HG03045 (cell line): Measurements from ENCODE around the gene ABCB1.
A peak's percentile ranks its signal among the peaks of the same experiment; 100 is the strongest.

ENCODE experiments used
- ATAC-seq: cut with Tn5 transposase; IDR thresholded peaks from one replicate; pipeline ENCODE4 v1.9.1; 2021; ENCODE audit warnings: mild to moderate bottlenecking, moderate library complexity; ENCODE audit not compliant: unreplicated experiment

Gene ABCB1

GRCh38 chr7:87517136-87517815 lies 83.4 kb downstream of the ABCB1 start:
- no peak for ATAC-seq

- no peak for ATAC-seq
These were observed 86.8 kb downstream of the ABCB1 start for GRCh38 chr7:87513735-87514335.

GRCh38 chr7:87512906-87513305 lies 87.8 kb downstream of the ABCB1 start:
- no peak for ATAC-seq

- ATAC-seq: no peak
These were observed 89.2 kb downstream of the ABCB1 start for GRCh38 chr7:87511510-87511909.

- ATAC-seq: no peak
These were observed 90.2 kb downstream of the ABCB1 start for GRCh38 chr7:87510411-87510875.

- no peak for ATAC-seq
These were observed 93.2 kb downstream of the ABCB1 start for GRCh38 chr7:87507446-87507845.

- ATAC-seq: no peak
These were observed 94.2 kb downstream of the ABCB1 start for GRCh38 chr7:87506246-87507180.

- peak; percentile 61 for ATAC-seq
These were observed 95.0 kb downstream of the ABCB1 start for GRCh38 chr7:87505557-87506245.

GRCh38 chr7:87505122-87505521 lies 95.6 kb downstream of the ABCB1 start:
- no peak for ATAC-seq

- ATAC-seq: no peak
These were observed 101.2 kb downstream of the ABCB1 start for GRCh38 chr7:87499494-87499893.

GRCh38 chr7:87498893-87499292 lies 101.8 kb downstream of the ABCB1 start:
- ATAC-seq: no peak

GRCh38 chr7:87497482-87497881 lies 103.2 kb downstream of the ABCB1 start:
- no peak for ATAC-seq

- no peak for ATAC-seq
These were observed 105.3 kb downstream of the ABCB1 start for GRCh38 chr7:87495366-87495765.

GRCh38 chr7:87494454-87494853 lies 106.2 kb downstream of the ABCB1 start:
- ATAC-seq: no peak

- ATAC-seq: no peak
These were observed 117.6 kb downstream of the ABCB1 start for GRCh38 chr7:87483131-87483530.

GRCh38 chr7:87482115-87482514 lies 118.6 kb downstream of the ABCB1 start:
- no peak for ATAC-seq

- ATAC-seq: no peak
These were observed 120.3 kb downstream of the ABCB1 start for GRCh38 chr7:87480386-87480785.

GRCh38 chr7:87479951-87480350 lies 120.7 kb downstream of the ABCB1 start:
- ATAC-seq: no peak

GRCh38 chr7:87476179-87476557 lies 124.5 kb downstream of the ABCB1 start:
- ATAC-seq: no peak

GRCh38 chr7:87475359-87476178 lies 125.1 kb downstream of the ABCB1 start, which contains the start of gene ABCB4:
Gene ABCB4 (minus strand): TSS chr7:87475680. CDS start chr7:87475465, 215 bp downstream.
- peak; percentile 36 for ATAC-seq
